Upper lobe of left lung (tissue), 6 donors: ENCODE results near the gene LGALS9. TPM values are rescaled to one million over a fixed set of nuclear protein-coding genes. Genes with fewer than 3 reads are reported as not detected.
A peak's percentile ranks its signal among the peaks of the same experiment; 100 is the strongest.

Experiments
- ATAC-seq, 2 donors: fragments of 200-7000 bp; cut with Tn5 transposase; one replicate each; pipeline ENCODE4 v1.9.1; 2022; ENCODE audit warnings: mild to moderate bottlenecking in 2 of 2, moderate library complexity in 2 of 2; ENCODE audit not compliant: low FRiP score in 2 of 2
- DNase-seq, 2 donors: peaks; one replicate each; pipeline ENCODE4 v3.0.0-alpha.2; 2019 to 2020
- H3K27ac ChIP-seq, 4 donors: fragments of 200-600 bp; sonication (generic); one replicate each; pipeline ENCODE4 v1.5.1; 2016 to 2019
- H3K27me3 ChIP-seq, 4 donors: fragments of 200-600 bp; sonication (generic); one replicate each; pipeline ENCODE4 v1.5.1; 2017 to 2019
- H3K36me3 ChIP-seq, 4 donors: fragments of 200-600 bp; sonication (generic); one replicate each; pipeline ENCODE4 v1.5.1; 2016 to 2019
- H3K4me1 ChIP-seq, 4 donors: fragments of 200-600 bp; sonication (generic); one replicate each; pipeline ENCODE4 v1.5.1; 2018 to 2019
- H3K4me3 ChIP-seq, 4 donors: fragments of 200-600 bp; sonication (generic); one replicate each; pipeline ENCODE4 v1.5.1; 2017 to 2019; ENCODE audit warnings: mild to moderate bottlenecking in 2 of 4, moderate library complexity in 1 of 4
- H3K9me3 ChIP-seq, 4 donors: fragments of 200-600 bp; sonication (generic); one replicate each; pipeline ENCODE4 v1.5.1; 2018 to 2019
- EP300 ChIP-seq, 4 donors: sonication (generic); formaldehyde crosslinking; IDR thresholded peaks; one replicate each; pipeline ENCODE4 v1.5.1; 2017; ENCODE audit warnings: antibody characterized with exemption in 4 of 4, control low read depth in 2 of 4
- POLR2A ChIP-seq, 4 donors: fragments of 450-650 bp; IDR thresholded peaks; one replicate each; pipeline ENCODE4 v1.5.1; 2016 to 2017; ENCODE audit warnings: antibody characterized with exemption in 4 of 4, mild to moderate bottlenecking in 2 of 4
- POLR2AphosphoS5 ChIP-seq, 2 donors: sonication (generic); formaldehyde crosslinking; IDR thresholded peaks; one replicate each; pipeline ENCODE4 v1.5.1; 2017; ENCODE audit warnings: antibody characterized with exemption in 2 of 2
- WGBS, 2 donors: methylation state at CpG; one replicate each; pipeline ENCODE4 v1.1.5; 2017 to 2018; 5-methylcytosine and 5-hydroxymethylcytosine counted together
- total RNA-seq, 6 donors: library from RNA; depleted of rRNA in 4 of 6; stranded (reverse); fragments of >200 nt in 4 of 6; gene quantifications; one replicate each; pipeline versions ENCODE4 v1.1.0 to v1.2.1, GENCODE V29; 2016 to 2021
- TF ChIP-seq, protein P1 (sequence below), 6 experiments: fragments of 450-650 bp in 4 of 6; fragments of 200-600 bp in 2 of 6; sonication (generic) in 2 of 6; IDR thresholded peaks; one replicate each; pipeline ENCODE4 v1.5.1; 2016 to 2019; ENCODE audit warnings: antibody characterized with exemption in 6 of 6
- donor health status: DM: no; HTN: no; CAD: no; lungs with moderate emphysema.
- donor health status: DM: no; HTN: yes; CAD: no; lungs with severe emphysema.

The LGALS9 gene
- total RNA-seq, 6 donors from 2014 or later = 64.6 to 238 (median 150) TPM

DNA sequence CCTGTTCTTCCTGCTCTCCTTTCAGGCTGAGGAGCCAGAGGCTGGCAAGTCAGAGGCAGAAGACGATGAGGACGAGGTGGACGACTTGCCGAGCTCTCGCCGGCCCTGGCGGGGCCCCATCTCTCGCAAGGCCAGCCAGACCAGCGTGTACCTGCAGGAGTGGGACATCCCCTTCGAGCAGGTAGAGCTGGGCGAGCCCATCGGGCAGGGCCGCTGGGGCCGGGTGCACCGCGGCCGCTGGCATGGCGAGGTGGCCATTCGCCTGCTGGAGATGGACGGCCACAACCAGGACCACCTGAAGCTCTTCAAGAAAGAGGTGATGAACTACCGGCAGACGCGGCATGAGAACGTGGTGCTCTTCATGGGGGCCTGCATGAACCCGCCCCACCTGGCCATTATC is 25.6 kb upstream of the LGALS9 start:
- peaks cover 9 to 79% (median 43%) of the 10 kb centered on the region in 4 donors for H3K36me3 ChIP-seq
- no peak overlapping the region for H3K27ac ChIP-seq
- no peak overlapping the region for H3K4me3 ChIP-seq

DNA sequence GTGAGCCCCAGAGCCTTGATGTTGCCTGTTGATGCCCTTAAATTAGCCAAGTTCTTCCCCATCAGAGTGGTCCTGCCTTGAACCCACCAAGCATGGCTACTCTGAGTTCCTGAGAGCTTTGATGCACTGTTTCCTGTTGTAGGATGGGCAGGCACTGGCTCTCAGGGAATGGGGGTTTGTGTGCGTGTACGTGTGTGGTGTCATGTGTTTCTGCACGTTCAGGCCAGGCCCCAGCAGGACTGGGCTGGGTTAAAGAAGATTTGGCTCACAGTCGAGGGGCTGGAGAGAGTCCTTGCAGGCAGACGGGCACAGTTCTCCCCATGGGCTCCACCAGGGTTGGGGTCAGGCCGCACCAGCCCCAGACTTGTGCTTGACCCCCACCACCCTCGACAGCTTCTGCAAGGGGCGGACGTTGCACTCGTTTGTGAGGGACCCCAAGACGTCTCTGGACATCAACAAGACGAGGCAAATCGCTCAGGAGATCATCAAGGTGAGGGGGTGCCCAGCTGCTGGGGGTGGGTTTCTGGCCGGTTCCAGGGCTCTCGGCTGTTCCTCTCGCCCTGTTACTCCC is 23.4 kb upstream of the LGALS9 start:
- no peaks in the 10 kb centered on the region for H3K27me3 ChIP-seq

More for the DNA sequence above, 25.6 kb upstream of the LGALS9 start:
- Histone ChIP-seq H3K9me3 (no peaks in the 10 kb centered on the region), H3K4me1 (peaks cover 0 to 9% (median 0%) of the 10 kb centered on the region in 4 donors), H3K27me3 (no peaks in the 10 kb centered on the region)
- peak in 1 of 2 donors; percentile 83 for DNase-seq
- no peak for ATAC-seq
- WGBS, 2 donors = 93 to 96% methylated on average over 19 to 21 of the region's 25 CpGs
- TF ChIP-seq, protein P1, sequence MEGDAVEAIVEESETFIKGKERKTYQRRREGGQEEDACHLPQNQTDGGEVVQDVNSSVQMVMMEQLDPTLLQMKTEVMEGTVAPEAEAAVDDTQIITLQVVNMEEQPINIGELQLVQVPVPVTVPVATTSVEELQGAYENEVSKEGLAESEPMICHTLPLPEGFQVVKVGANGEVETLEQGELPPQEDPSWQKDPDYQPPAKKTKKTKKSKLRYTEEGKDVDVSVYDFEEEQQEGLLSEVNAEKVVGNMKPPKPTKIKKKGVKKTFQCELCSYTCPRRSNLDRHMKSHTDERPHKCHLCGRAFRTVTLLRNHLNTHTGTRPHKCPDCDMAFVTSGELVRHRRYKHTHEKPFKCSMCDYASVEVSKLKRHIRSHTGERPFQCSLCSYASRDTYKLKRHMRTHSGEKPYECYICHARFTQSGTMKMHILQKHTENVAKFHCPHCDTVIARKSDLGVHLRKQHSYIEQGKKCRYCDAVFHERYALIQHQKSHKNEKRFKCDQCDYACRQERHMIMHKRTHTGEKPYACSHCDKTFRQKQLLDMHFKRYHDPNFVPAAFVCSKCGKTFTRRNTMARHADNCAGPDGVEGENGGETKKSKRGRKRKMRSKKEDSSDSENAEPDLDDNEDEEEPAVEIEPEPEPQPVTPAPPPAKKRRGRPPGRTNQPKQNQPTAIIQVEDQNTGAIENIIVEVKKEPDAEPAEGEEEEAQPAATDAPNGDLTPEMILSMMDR (IDR thresholded peaks at IDR 0.05) = no peak
- TF ChIP-seq POLR2AphosphoS5 (IDR thresholded peaks at IDR 0.05) (no peak), EP300 (IDR thresholded peaks at IDR 0.05) (no peak), POLR2A (IDR thresholded peaks at IDR 0.05) (no peak)

DNA sequence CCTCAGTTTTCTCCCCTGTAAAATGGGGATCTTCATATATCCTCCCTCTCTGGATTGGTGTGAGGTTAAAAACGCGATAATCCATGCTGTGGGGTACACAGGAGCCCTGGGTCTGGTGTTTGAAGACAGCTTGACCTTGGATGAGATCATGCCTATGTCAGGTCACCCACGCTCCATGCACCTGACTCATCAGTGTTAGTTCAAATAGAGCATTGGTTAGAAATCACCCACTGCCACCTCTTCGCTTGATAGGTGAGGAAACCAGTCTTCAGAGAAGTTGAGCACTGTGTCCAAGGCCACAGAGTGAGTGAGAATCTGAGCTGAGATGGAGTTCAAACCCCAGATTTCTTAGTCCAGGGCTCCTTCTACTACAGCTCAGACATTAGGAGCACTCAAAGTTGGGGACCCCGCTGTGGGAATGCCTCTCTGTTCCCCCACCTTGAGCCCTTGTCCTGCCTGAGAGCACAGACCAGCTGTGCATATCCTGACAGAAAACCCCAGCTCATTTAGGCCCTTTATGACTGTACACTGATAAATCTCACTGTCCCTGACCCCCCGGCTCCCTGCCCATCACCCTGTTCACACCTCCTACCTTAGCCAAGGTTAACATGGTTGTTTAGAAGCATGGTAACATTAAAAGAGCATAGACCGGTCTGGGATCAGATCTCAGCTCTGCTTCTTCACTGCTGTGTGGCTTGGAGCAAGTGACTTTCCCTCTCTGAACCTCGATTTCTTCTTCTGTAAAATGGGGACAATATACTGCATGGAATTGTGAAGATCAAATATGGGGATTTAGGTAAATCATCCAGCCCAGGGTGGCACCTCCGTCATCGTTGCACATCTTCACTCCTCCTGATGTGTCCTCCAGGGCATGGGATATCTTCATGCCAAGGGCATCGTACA is 22.4 kb upstream of the LGALS9 start:
- peaks cover 16 to 100% (median 60%) of the 10 kb centered on the region in 4 donors for H3K36me3 ChIP-seq

More for the DNA sequence above, 23.4 kb upstream of the LGALS9 start:
- Histone ChIP-seq H3K9me3 (no peaks in the 10 kb centered on the region), H3K36me3 (peaks cover 11 to 92% (median 54%) of the 10 kb centered on the region in 4 donors), H3K4me3 (no peak overlapping the region), H3K27ac (no peak overlapping the region), H3K4me1 (no peaks in the 10 kb centered on the region)
- TF ChIP-seq EP300 (IDR thresholded peaks at IDR 0.05) (no peak), POLR2AphosphoS5 (IDR thresholded peaks at IDR 0.05) (no peak), POLR2A (IDR thresholded peaks at IDR 0.05) (no peak)
- TF ChIP-seq, protein P1 (IDR thresholded peaks at IDR 0.05) = no peak
- ATAC-seq (no peak), DNase-seq (no peak)
- WGBS, 2 donors = 93 to 96% methylated on average over 13 to 16 of the region's 16 CpGs

DNA sequence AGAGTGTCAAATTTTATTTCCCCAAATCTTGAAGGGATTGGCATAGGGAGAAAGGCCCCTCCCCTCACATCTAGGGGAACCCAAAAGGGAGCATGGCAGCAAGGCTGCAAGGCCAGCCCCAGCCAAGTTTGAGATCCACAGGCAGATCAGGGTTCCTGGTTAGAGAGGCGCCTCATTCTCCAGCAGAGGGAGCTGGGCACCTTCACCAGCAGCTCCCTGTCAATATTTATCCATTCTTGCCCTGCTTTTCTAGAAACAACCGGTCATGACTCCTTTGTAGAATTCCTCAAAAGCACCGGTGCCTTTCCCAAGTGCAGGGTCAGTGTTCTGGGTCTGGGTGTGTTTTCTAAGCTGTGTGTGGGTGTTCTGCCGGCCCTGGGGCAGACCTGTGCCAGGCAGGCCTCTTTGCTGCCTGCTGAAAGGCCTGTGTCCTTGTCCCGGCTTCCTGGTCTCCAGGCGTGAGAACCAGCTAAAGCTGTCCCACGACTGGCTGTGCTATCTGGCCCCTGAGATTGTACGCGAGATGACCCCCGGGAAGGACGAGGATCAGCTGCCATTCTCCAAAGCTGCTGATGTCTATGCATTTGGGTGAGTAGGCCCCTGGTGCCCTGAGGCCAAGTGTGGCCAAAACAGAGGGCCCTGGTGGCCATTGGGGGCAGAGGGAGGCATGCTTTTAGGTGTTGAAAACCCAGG is 21.2 kb upstream of the LGALS9 start:
- H3K4me1 ChIP-seq = no peaks in the 10 kb centered on the region
- H3K27ac ChIP-seq = no peak overlapping the region
- peak in 1 of 2 donors; percentile 23 for ATAC-seq
- peaks cover 12 to 100% (median 58%) of the 10 kb centered on the region in 4 donors for H3K36me3 ChIP-seq
- H3K9me3 ChIP-seq = no peaks in the 10 kb centered on the region
- TF ChIP-seq, protein P1 (IDR thresholded peaks at IDR 0.05) = peak in 4 of 6 experiments; percentile 26 to 37 (median 32)
- no peak for TF ChIP-seq POLR2A (IDR thresholded peaks at IDR 0.05)
- no peaks in the 10 kb centered on the region for H3K27me3 ChIP-seq
- DNase-seq = no peak
- 64 to 81% methylated on average over 4 to 11 of the region's 11 CpGs for WGBS, 2 donors
- H3K4me3 ChIP-seq = no peak overlapping the region

More for the DNA sequence above, 22.4 kb upstream of the LGALS9 start:
- DNase-seq (no peak), ATAC-seq (no peak)
- Histone ChIP-seq H3K27me3 (no peaks in the 10 kb centered on the region), H3K4me1 (no peaks in the 10 kb centered on the region), H3K27ac (no peak overlapping the region), H3K9me3 (no peaks in the 10 kb centered on the region), H3K4me3 (no peak overlapping the region)
- TF ChIP-seq POLR2A (IDR thresholded peaks at IDR 0.05) = no peak
- TF ChIP-seq EP300 (IDR thresholded peaks at IDR 0.05) = no peak
- no peak for TF ChIP-seq POLR2AphosphoS5 (IDR thresholded peaks at IDR 0.05)
- TF ChIP-seq, protein P1 (IDR thresholded peaks at IDR 0.05) = no peak
- 94 to 99% methylated on average over 11 of the region's 11 CpGs for WGBS, 2 donors
